Suprapubic skin (tissue), 4 donors: Measurements from ENCODE around the gene CD79A. TPM values are rescaled to one million over a fixed set of nuclear protein-coding genes. Genes with fewer than 3 reads are reported as not detected.

Experiments used
- DNase-seq, 2 donors: peaks; one replicate each; pipeline ENCODE4 v3.0.0-alpha.2; 2019; ENCODE audit warnings: low spot score in 2 of 2
- H3K27ac ChIP-seq: fragments of 200-600 bp; sonication (generic); one replicate; pipeline ENCODE4 v1.5.1; 2019
- H3K27me3 ChIP-seq: fragments of 200-600 bp; sonication (generic); one replicate; pipeline ENCODE4 v1.5.1; 2019
- H3K36me3 ChIP-seq: fragments of 200-600 bp; sonication (generic); one replicate; pipeline ENCODE4 v1.5.1; 2019
- H3K4me1 ChIP-seq: fragments of 200-600 bp; sonication (generic); one replicate; pipeline ENCODE4 v1.5.1; 2019
- H3K4me3 ChIP-seq: fragments of 200-600 bp; sonication (generic); one replicate; pipeline ENCODE4 v1.5.1; 2019; ENCODE audit warnings: mild to moderate bottlenecking
- H3K9me3 ChIP-seq: fragments of 200-600 bp; sonication (generic); one replicate; pipeline ENCODE4 v1.5.1; 2019
- EP300 ChIP-seq: sonication (generic); formaldehyde crosslinking; IDR thresholded peaks from one replicate; pipeline ENCODE4 v1.6.1; 2017; ENCODE audit warnings: antibody characterized with exemption
- POLR2A ChIP-seq, 2 donors: fragments of 450-650 bp; IDR thresholded peaks; one replicate each; pipeline ENCODE4 v1.6.1; 2017; ENCODE audit warnings: antibody characterized with exemption in 2 of 2, mild to moderate bottlenecking in 2 of 2, moderate library complexity in 2 of 2
- POLR2AphosphoS5 ChIP-seq, 3 donors: sonication (generic); formaldehyde crosslinking; IDR thresholded peaks; one replicate each; pipeline ENCODE4 v1.6.1; 2017; ENCODE audit warnings: antibody characterized with exemption in 3 of 3
- WGBS: methylation state at CpG from one replicate; pipeline ENCODE4 v1.1.5; 2018; 5-methylcytosine and 5-hydroxymethylcytosine counted together
- total RNA-seq, 4 donors: library from RNA; depleted of rRNA; stranded (reverse); fragments of >200 nt; gene quantifications; one replicate each; pipeline ENCODE4 v1.1.0, GENCODE V29; 2016
- TF ChIP-seq, protein P1 (sequence below), 2 donors: fragments of 200-600 bp in 1 of 2; fragments of 450-650 bp in 1 of 2; sonication (generic) in 1 of 2; IDR thresholded peaks; one replicate each; pipeline ENCODE4 v1.5.1; 2016 to 2019; ENCODE audit warnings: antibody characterized with exemption in 2 of 2, mild to moderate bottlenecking in 1 of 2, moderate library complexity in 1 of 2

CD79A gene
- total RNA-seq, 4 donors from 2014 or later: 3.0 TPM; not detected in 3

DNA sequence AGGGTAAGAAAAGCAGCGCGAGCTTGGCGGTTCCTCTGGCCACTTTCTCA is 32.3 kb upstream of the CD79A start, which contains the start of gene DMRTC2:
Gene DMRTC2, plus strand, starts transcription at position 42 of the 50 bp plus-strand sequence. CDS start 2,387 bp downstream, outside the sequence.
- Histone ChIP-seq H3K36me3 (no peaks in the 10 kb centered on the region), H3K9me3 (no peaks in the 10 kb centered on the region), H3K27ac (no peak within 1 kb of the TSS), H3K27me3 (peaks cover 25% of the 10 kb centered on the region), H3K4me3 (no peak within 1 kb of the TSS), H3K4me1 (no peaks in the 10 kb centered on the region)
- DNase-seq: no peak
- 88% methylated on average over 3 of the region's 3 CpGs for WGBS
- TF ChIP-seq POLR2AphosphoS5 (IDR thresholded peaks at IDR 0.05) (no peak), EP300 (no peak), POLR2A (IDR thresholded peaks at IDR 0.05) (no peak)
- TF ChIP-seq, protein P1, sequence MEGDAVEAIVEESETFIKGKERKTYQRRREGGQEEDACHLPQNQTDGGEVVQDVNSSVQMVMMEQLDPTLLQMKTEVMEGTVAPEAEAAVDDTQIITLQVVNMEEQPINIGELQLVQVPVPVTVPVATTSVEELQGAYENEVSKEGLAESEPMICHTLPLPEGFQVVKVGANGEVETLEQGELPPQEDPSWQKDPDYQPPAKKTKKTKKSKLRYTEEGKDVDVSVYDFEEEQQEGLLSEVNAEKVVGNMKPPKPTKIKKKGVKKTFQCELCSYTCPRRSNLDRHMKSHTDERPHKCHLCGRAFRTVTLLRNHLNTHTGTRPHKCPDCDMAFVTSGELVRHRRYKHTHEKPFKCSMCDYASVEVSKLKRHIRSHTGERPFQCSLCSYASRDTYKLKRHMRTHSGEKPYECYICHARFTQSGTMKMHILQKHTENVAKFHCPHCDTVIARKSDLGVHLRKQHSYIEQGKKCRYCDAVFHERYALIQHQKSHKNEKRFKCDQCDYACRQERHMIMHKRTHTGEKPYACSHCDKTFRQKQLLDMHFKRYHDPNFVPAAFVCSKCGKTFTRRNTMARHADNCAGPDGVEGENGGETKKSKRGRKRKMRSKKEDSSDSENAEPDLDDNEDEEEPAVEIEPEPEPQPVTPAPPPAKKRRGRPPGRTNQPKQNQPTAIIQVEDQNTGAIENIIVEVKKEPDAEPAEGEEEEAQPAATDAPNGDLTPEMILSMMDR (IDR thresholded peaks at IDR 0.05): no peak

GRCh38 chr19:41845051-41845590 is 32.0 kb upstream of the CD79A start:
- TF ChIP-seq POLR2A (IDR thresholded peaks at IDR 0.05) (no peak), POLR2AphosphoS5 (IDR thresholded peaks at IDR 0.05) (no peak), EP300 (no peak)
- TF ChIP-seq, protein P1 (IDR thresholded peaks at IDR 0.05): no peak
- no peak for DNase-seq
- Histone ChIP-seq H3K4me1 (no peaks in the 10 kb centered on the region), H3K27me3 (peaks cover 23% of the 10 kb centered on the region), H3K9me3 (no peaks in the 10 kb centered on the region), H3K4me3 (no peak overlapping the region), H3K36me3 (no peaks in the 10 kb centered on the region), H3K27ac (no peak overlapping the region)
- 90% methylated on average over 23 of the region's 23 CpGs for WGBS

- Histone ChIP-seq H3K4me1 (no peaks in the 10 kb centered on the region), H3K9me3 (no peaks in the 10 kb centered on the region), H3K27ac (no peak overlapping the region), H3K27me3 (peaks cover 8% of the 10 kb centered on the region), H3K4me3 (no peak overlapping the region), H3K36me3 (no peaks in the 10 kb centered on the region)
- TF ChIP-seq EP300 (no peak), POLR2A (IDR thresholded peaks at IDR 0.05) (no peak), POLR2AphosphoS5 (IDR thresholded peaks at IDR 0.05) (no peak)
- TF ChIP-seq, protein P1 (IDR thresholded peaks at IDR 0.05): no peak
- DNase-seq: no peak
- 90% methylated on average over 16 of the region's 19 CpGs for WGBS
These were observed 29.6 kb upstream of the CD79A start for GRCh38 chr19:41847351-41848105.

DNA sequence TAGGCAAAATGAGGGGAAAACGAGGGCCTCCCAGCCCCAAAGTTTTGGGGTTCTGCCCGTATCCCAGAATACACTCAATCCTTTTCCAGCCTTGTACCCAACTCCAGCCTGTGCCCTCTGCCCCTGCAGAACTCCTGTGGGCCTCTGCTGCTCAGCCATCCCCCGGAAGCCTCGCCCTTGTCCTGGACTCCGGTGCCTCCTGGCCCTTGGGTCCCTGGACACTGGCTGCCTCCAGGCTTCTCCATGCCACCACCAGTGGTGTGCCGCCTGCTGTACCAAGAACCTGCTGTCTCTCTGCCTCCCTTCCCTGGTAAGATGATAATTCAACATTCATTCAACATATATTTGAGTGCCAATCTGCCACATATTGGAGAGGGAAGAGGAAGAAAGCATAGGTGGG is 28.4 kb upstream of the CD79A start:
- H3K4me1 ChIP-seq: no peaks in the 10 kb centered on the region
- DNase-seq: no peak
- H3K4me3 ChIP-seq: no peak overlapping the region
- TF ChIP-seq POLR2A (IDR thresholded peaks at IDR 0.05) (no peak), EP300 (no peak), POLR2AphosphoS5 (IDR thresholded peaks at IDR 0.05) (no peak)
- TF ChIP-seq, protein P1 (IDR thresholded peaks at IDR 0.05): no peak
- no peaks in the 10 kb centered on the region for H3K36me3 ChIP-seq
- peaks cover 8% of the 10 kb centered on the region for H3K27me3 ChIP-seq
- H3K9me3 ChIP-seq: no peaks in the 10 kb centered on the region
- no peak overlapping the region for H3K27ac ChIP-seq
- 89% methylated on average over 6 of the region's 6 CpGs for WGBS

DNA sequence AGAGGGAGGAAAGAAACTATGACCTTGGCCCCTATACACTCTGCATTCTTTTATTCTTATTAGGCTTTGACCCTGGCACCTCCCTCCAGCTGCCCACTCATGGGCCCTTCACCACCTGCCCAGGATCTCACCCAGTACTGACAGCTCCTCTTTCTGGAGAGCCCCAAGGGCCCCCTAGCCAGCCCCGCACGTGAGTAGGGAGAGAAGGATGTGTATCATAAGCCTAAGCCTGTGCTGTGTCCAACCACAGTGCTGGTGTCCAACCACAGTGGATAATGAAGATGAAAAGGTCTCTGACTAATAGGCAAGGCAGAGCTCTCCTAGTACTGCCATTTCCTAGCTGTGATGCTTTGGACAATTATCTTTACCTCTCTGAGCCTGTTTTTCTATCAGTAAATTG is 28.0 kb upstream of the CD79A start:
- peaks cover 8% of the 10 kb centered on the region for H3K27me3 ChIP-seq
- H3K9me3 ChIP-seq: no peaks in the 10 kb centered on the region
- no peak for DNase-seq
- no peak overlapping the region for H3K27ac ChIP-seq
- H3K4me1 ChIP-seq: no peaks in the 10 kb centered on the region
- no peak overlapping the region for H3K4me3 ChIP-seq
- no peaks in the 10 kb centered on the region for H3K36me3 ChIP-seq
- TF ChIP-seq POLR2A (IDR thresholded peaks at IDR 0.05) (no peak), POLR2AphosphoS5 (IDR thresholded peaks at IDR 0.05) (no peak), EP300 (no peak)
- TF ChIP-seq, protein P1 (IDR thresholded peaks at IDR 0.05): no peak
- whole genome bisulfite sequencing: 94% methylated on average over 2 of the region's 2 CpGs
